Adrenal gland (tissue), 5 donors: ENCODE data around the gene MAP7.

Experiments used
- POLR2A ChIP-seq, 2 donors: fragments of 450-650 bp; IDR thresholded peaks; one replicate each; pipeline ENCODE4 v1.6.1; 2017; ENCODE audit warnings: antibody characterized with exemption in 2 of 2, mild to moderate bottlenecking in 2 of 2, moderate library complexity in 1 of 2
- TF ChIP-seq, protein P1 (sequence below), 6 experiments: fragments of 450-650 bp in 4 of 6; fragments of 200-600 bp in 2 of 6; sonication (generic) in 1 of 6; IDR thresholded peaks; 1 replicate in 5 of 6; 2 replicates in 1 of 6; pipeline versions ENCODE4 v1.5.1 to v1.8.0; 2016 to 2021; ENCODE audit warnings: antibody characterized with exemption in 6 of 6, mild to moderate bottlenecking in 2 of 6, moderate library complexity in 1 of 6
- donor health status: DM: no; HTN: no; CAD: no.

DNA sequence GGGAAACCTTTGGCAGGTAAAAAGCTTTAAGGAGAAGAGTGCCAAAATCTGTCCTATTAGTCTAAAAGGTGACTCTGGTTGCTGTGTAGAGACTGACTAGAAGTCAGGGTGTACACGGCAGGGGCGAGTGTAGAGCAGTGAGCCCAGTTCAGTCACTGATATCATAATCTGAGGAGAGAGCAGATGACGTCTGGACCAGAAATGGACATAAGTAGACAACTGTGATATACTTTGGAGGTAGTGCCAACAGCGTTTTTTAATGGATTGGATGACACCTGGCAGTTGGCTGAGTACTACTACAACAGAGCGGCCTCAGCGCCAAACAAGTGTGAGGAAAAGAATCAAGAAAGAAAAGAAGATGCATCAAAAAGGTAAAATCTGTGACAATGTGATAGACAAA lies 76.0 kb downstream of the MAP7 start:
- TF ChIP-seq, protein P1, sequence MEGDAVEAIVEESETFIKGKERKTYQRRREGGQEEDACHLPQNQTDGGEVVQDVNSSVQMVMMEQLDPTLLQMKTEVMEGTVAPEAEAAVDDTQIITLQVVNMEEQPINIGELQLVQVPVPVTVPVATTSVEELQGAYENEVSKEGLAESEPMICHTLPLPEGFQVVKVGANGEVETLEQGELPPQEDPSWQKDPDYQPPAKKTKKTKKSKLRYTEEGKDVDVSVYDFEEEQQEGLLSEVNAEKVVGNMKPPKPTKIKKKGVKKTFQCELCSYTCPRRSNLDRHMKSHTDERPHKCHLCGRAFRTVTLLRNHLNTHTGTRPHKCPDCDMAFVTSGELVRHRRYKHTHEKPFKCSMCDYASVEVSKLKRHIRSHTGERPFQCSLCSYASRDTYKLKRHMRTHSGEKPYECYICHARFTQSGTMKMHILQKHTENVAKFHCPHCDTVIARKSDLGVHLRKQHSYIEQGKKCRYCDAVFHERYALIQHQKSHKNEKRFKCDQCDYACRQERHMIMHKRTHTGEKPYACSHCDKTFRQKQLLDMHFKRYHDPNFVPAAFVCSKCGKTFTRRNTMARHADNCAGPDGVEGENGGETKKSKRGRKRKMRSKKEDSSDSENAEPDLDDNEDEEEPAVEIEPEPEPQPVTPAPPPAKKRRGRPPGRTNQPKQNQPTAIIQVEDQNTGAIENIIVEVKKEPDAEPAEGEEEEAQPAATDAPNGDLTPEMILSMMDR (IDR thresholded peaks at IDR 0.05) = no peak
- no peak for TF ChIP-seq POLR2A (IDR thresholded peaks at IDR 0.05)
